Muscle layer of duodenum (tissue), 2 donors: Measurements from ENCODE around the gene GLIS1.

Experiments used
- H3K27ac ChIP-seq: one replicate; pipeline ENCODE4 v1.7.0; 2013; ENCODE audit warnings: mild to moderate bottlenecking, low read length
- H3K27me3 ChIP-seq: one replicate; pipeline ENCODE4 v1.7.0; 2013; ENCODE audit warnings: low read depth, mild to moderate bottlenecking, control low read depth, low read length
- H3K36me3 ChIP-seq, 2 donors: one replicate each; pipeline ENCODE4 v1.7.0; 2013; ENCODE audit warnings: low read length in 2 of 2, control low read depth in 1 of 2, mild to moderate bottlenecking in 1 of 2; ENCODE audit not compliant: insufficient read depth in 2 of 2, control insufficient read depth in 1 of 2
- H3K4me1 ChIP-seq, 2 donors: one replicate each; pipeline ENCODE4 v1.7.0; 2013; ENCODE audit warnings: low read length in 2 of 2, mild to moderate bottlenecking in 2 of 2, control low read depth in 1 of 2, moderate library complexity in 1 of 2; ENCODE audit not compliant: insufficient read depth in 2 of 2, control insufficient read depth in 1 of 2
- H3K4me3 ChIP-seq, 2 donors: one replicate each; pipeline ENCODE4 v1.7.0; 2013; ENCODE audit warnings: low read length in 2 of 2, low read depth in 1 of 2, mild to moderate bottlenecking in 1 of 2
- H3K9me3 ChIP-seq, 2 donors: one replicate each; pipeline ENCODE4 v1.7.0; 2013; ENCODE audit warnings: low read length in 2 of 2, control low read depth in 1 of 2, mild to moderate bottlenecking in 1 of 2; ENCODE audit not compliant: control insufficient read depth in 1 of 2
- donor health status: healthy.

Gene GLIS1

GRCh38 chr1:53735681-53736080, 3.3 kb downstream of the GLIS1 start:
- no peaks in the 10 kb centered on the region for H3K9me3 ChIP-seq
- peaks cover 0 to 6% of the 10 kb centered on the region in 2 donors for H3K36me3 ChIP-seq
- H3K27ac ChIP-seq, result no peak overlapping the region
- H3K4me3 ChIP-seq, result no peak overlapping the region
- H3K4me1 ChIP-seq, result peaks cover 5 to 17% of the 10 kb centered on the region in 2 donors
- H3K27me3 ChIP-seq, result peaks cover 7% of the 10 kb centered on the region

DNA sequence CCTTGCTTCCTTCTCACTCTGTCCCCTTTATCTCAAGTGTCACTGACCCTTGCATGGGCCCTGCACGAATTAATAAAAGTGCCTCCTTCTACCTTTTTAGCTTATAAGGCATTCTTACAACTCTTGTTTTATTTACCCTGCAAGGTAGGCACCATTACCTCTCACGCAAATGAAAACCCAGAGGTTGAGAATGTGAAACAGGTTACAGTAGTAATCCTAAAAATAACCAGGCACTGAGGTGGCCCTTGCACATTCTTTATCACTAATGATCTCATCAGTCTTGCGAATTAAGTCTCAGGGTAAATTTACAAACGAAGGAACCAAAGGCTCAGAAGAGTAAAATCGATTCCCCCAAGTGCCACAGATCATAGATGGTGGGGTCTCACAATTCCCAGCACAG, 3.7 kb downstream of the GLIS1 start:
- H3K4me3 ChIP-seq, result no peak overlapping the region
- H3K27me3 ChIP-seq, result peaks cover 7% of the 10 kb centered on the region
- no peaks in the 10 kb centered on the region for H3K9me3 ChIP-seq
- peaks cover 0 to 6% of the 10 kb centered on the region in 2 donors for H3K36me3 ChIP-seq
- no peak overlapping the region for H3K27ac ChIP-seq
- H3K4me1 ChIP-seq, result peaks cover 5 to 17% of the 10 kb centered on the region in 2 donors

DNA sequence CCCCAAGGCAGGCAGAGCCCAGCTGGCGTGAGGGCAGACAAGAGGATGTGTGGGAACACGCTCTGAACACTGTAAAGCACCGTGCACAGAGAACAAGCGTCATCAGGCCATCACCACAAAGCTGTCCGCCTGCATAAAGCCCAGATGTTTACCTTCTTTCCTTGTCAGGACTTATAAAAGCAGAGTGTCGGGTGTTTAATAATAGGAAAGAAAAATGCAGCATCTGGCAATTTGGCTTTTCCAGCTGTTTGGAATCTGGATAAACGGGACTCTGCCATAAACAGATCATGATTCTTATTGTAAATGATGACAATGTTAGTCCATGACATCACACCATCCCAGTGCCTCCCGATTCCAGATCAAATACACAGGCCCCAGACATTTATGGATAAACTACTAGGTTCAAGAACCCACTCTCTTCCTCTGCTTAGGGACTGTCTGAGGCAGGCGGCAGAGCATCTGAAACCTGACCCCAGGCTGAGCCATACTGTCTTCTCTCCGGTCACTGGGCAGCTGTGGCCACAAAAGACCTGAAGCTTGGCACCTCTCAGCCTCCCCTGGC, 4.2 kb downstream of the GLIS1 start:
- H3K4me1 ChIP-seq, result peaks cover 3 to 13% of the 10 kb centered on the region in 2 donors
- H3K27ac ChIP-seq, result no peak overlapping the region
- no peak overlapping the region for H3K4me3 ChIP-seq
- peaks cover 0 to 6% of the 10 kb centered on the region in 2 donors for H3K36me3 ChIP-seq
- H3K9me3 ChIP-seq, result no peaks in the 10 kb centered on the region
- H3K27me3 ChIP-seq, result peaks cover 3% of the 10 kb centered on the region

GRCh38 chr1:53733975-53734649, 4.9 kb downstream of the GLIS1 start:
- Histone ChIP-seq H3K4me3 (no peak overlapping the region), H3K27ac (no peak overlapping the region), H3K4me1 (peaks cover 0 to 10% of the 10 kb centered on the region in 2 donors), H3K27me3 (no peaks in the 10 kb centered on the region), H3K36me3 (peaks cover 0 to 6% of the 10 kb centered on the region in 2 donors), H3K9me3 (no peaks in the 10 kb centered on the region)

DNA sequence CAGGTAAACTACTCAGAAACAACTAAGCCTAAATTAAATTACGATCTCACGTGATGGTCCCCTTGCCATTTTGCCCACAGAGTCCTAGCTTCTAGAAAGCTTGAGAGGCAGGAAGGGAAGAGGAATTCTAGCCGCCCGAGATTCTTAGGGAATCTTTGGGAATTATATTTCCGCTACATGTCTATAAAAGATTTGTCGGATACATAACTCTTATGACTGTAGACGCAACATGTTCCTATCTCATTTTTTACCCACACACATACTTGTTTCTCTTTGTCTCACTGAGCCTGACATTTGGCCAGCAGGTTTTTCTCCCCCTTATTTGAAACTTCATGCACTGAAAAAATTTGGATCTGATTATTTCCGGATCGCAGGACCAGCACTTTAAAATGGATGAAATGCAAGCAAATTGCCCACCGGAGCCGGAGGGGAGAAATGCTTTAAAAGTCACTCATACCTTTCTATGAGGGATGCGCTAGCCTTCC, 5.5 kb downstream of the GLIS1 start:
- Histone ChIP-seq H3K27ac (no peak overlapping the region), H3K27me3 (no peaks in the 10 kb centered on the region)

DNA sequence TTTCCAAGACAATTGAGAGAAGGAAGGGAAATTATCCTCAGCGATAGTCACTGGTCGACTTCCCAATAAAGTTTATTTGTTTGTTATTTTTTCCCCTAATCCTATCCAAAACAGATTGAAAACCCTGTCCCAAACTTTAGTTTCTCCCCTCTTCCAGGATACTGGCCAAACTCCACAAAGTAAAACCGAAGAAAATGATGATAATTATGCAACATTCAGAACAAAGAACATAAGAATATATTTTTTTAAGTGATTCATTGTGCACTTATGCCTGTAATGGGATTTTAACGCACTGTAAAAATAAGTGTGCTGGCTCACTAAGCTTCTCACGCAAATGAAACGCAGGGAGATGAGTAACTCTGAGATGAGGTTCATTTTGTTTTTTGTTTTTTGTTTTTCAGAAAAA, 6.0 kb downstream of the GLIS1 start:
- Histone ChIP-seq H3K27ac (no peak overlapping the region), H3K27me3 (no peaks in the 10 kb centered on the region), H3K36me3 (peaks cover 0 to 6% of the 10 kb centered on the region in 2 donors), H3K4me3 (no peak overlapping the region), H3K9me3 (no peaks in the 10 kb centered on the region), H3K4me1 (peaks cover 0 to under 1% of the 10 kb centered on the region in 2 donors)

More for the DNA sequence above, 5.5 kb downstream of the GLIS1 start:
- Histone ChIP-seq H3K4me3 (no peak overlapping the region), H3K9me3 (no peaks in the 10 kb centered on the region), H3K36me3 (peaks cover 0 to 6% of the 10 kb centered on the region in 2 donors), H3K4me1 (peaks cover 0 to 6% of the 10 kb centered on the region in 2 donors)

DNA sequence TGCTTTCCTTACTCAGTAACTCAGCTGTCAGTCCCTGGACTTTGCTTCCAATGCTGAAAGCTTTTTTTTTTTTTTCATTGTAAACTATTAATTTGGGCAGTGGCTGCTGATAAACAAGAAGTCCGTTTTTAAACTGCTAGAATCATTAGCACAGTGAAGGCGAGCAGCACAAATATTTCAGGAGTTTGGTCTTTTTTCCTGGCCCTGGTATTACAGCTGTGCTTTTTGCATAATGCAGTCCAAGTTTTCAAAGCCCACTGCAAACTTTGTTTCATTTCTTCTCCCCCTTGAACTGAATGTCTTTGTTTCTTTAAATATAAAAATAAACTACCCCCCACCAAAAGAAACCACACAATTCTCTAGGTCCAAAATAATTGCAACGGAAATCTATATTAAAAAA, 6.6 kb downstream of the GLIS1 start:
- Histone ChIP-seq H3K4me3 (no peak overlapping the region), H3K36me3 (peaks cover 0 to 6% of the 10 kb centered on the region in 2 donors), H3K9me3 (no peaks in the 10 kb centered on the region), H3K27me3 (no peaks in the 10 kb centered on the region), H3K4me1 (no peaks in the 10 kb centered on the region), H3K27ac (no peak overlapping the region)

- Histone ChIP-seq H3K27ac (no peak overlapping the region), H3K27me3 (no peaks in the 10 kb centered on the region), H3K36me3 (peaks cover 0 to 6% of the 10 kb centered on the region in 2 donors), H3K4me1 (no peaks in the 10 kb centered on the region), H3K4me3 (no peak overlapping the region), H3K9me3 (no peaks in the 10 kb centered on the region)
Measured at GRCh38 chr1:53731779-53732305, 7.1 kb downstream of the GLIS1 start.

- H3K27ac ChIP-seq, result no peak overlapping the region
- no peak overlapping the region for H3K4me3 ChIP-seq
- no peaks in the 10 kb centered on the region for H3K27me3 ChIP-seq
- no peaks in the 10 kb centered on the region for H3K9me3 ChIP-seq
- H3K4me1 ChIP-seq, result no peaks in the 10 kb centered on the region
- peaks cover 0 to 6% of the 10 kb centered on the region in 2 donors for H3K36me3 ChIP-seq
Measured at GRCh38 chr1:53731043-53731600, 7.8 kb downstream of the GLIS1 start.

GRCh38 chr1:53730224-53730865, 8.6 kb downstream of the GLIS1 start:
- Histone ChIP-seq H3K27ac (no peak overlapping the region), H3K9me3 (no peaks in the 10 kb centered on the region), H3K4me1 (no peaks in the 10 kb centered on the region), H3K4me3 (no peak overlapping the region), H3K36me3 (peaks cover 0 to 6% of the 10 kb centered on the region in 2 donors), H3K27me3 (no peaks in the 10 kb centered on the region)
